ENCODE data around the gene PLXNC1. TPM values are rescaled to one million over a fixed set of nuclear protein-coding genes. Genes with fewer than 3 reads are reported as not detected.

The PLXNC1 gene
- total and polyA plus RNA-seq, 2 of the 8 experiments (the other 6 are each of a cell fraction or from before 2014, with no cell fraction given) = 0.83 to 2.0 TPM

DNA sequence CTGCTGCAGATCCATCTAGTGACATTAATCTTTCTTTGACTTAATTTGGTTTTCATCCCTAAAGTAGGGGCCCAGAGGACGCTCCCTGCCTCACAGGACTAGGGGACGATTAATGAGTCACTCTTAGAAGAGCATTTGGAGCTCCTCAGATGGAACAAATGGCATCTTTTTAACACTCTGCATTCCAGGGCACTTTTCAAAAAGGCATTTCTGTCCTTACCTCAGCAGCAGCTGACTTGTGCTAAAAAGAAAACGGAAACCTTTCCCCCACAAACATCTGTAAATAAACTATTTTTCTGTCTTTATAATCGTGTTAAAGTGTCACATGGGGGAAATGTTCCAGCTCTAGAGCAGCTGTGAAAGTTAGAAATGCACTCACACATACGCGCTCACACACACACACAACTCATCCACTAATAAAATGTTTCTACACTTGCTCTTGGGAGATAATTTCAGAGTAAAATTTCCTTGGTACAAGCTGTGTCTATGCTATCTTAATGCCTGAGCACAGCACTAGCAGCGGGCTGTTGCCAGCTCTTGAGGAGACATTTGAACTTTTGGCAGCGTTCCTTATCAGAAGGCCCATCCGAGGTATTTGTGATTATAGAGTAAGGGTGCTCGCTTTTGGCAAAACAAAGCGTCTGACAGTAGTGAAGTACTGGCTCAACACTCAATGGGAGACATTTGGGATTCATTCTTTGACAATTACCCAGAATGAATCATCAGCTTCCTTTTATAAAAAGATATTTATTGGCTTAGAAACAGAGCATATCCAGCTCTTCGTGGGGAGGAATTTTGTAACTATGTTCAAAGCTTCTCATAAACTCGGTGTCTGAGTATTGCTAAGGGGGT, 141.3 kb downstream of the PLXNC1 start (continued):
- TF ChIP-seq, protein P1, sequence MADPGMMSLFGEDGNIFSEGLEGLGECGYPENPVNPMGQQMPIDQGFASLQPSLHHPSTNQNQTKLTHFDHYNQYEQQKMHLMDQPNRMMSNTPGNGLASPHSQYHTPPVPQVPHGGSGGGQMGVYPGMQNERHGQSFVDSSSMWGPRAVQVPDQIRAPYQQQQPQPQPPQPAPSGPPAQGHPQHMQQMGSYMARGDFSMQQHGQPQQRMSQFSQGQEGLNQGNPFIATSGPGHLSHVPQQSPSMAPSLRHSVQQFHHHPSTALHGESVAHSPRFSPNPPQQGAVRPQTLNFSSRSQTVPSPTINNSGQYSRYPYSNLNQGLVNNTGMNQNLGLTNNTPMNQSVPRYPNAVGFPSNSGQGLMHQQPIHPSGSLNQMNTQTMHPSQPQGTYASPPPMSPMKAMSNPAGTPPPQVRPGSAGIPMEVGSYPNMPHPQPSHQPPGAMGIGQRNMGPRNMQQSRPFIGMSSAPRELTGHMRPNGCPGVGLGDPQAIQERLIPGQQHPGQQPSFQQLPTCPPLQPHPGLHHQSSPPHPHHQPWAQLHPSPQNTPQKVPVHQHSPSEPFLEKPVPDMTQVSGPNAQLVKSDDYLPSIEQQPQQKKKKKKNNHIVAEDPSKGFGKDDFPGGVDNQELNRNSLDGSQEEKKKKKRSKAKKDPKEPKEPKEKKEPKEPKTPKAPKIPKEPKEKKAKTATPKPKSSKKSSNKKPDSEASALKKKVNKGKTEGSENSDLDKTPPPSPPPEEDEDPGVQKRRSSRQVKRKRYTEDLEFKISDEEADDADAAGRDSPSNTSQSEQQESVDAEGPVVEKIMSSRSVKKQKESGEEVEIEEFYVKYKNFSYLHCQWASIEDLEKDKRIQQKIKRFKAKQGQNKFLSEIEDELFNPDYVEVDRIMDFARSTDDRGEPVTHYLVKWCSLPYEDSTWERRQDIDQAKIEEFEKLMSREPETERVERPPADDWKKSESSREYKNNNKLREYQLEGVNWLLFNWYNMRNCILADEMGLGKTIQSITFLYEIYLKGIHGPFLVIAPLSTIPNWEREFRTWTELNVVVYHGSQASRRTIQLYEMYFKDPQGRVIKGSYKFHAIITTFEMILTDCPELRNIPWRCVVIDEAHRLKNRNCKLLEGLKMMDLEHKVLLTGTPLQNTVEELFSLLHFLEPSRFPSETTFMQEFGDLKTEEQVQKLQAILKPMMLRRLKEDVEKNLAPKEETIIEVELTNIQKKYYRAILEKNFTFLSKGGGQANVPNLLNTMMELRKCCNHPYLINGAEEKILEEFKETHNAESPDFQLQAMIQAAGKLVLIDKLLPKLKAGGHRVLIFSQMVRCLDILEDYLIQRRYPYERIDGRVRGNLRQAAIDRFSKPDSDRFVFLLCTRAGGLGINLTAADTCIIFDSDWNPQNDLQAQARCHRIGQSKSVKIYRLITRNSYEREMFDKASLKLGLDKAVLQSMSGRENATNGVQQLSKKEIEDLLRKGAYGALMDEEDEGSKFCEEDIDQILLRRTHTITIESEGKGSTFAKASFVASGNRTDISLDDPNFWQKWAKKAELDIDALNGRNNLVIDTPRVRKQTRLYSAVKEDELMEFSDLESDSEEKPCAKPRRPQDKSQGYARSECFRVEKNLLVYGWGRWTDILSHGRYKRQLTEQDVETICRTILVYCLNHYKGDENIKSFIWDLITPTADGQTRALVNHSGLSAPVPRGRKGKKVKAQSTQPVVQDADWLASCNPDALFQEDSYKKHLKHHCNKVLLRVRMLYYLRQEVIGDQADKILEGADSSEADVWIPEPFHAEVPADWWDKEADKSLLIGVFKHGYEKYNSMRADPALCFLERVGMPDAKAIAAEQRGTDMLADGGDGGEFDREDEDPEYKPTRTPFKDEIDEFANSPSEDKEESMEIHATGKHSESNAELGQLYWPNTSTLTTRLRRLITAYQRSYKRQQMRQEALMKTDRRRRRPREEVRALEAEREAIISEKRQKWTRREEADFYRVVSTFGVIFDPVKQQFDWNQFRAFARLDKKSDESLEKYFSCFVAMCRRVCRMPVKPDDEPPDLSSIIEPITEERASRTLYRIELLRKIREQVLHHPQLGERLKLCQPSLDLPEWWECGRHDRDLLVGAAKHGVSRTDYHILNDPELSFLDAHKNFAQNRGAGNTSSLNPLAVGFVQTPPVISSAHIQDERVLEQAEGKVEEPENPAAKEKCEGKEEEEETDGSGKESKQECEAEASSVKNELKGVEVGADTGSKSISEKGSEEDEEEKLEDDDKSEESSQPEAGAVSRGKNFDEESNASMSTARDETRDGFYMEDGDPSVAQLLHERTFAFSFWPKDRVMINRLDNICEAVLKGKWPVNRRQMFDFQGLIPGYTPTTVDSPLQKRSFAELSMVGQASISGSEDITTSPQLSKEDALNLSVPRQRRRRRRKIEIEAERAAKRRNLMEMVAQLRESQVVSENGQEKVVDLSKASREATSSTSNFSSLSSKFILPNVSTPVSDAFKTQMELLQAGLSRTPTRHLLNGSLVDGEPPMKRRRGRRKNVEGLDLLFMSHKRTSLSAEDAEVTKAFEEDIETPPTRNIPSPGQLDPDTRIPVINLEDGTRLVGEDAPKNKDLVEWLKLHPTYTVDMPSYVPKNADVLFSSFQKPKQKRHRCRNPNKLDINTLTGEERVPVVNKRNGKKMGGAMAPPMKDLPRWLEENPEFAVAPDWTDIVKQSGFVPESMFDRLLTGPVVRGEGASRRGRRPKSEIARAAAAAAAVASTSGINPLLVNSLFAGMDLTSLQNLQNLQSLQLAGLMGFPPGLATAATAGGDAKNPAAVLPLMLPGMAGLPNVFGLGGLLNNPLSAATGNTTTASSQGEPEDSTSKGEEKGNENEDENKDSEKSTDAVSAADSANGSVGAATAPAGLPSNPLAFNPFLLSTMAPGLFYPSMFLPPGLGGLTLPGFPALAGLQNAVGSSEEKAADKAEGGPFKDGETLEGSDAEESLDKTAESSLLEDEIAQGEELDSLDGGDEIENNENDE (IDR thresholded peaks at IDR 0.05; ENCODE audit: insufficient replicate concordance, low read length) = no peak
- TF ChIP-seq NANOG (IDR thresholded peaks at IDR 0.05; ENCODE audit: insufficient read depth, low read depth, low read length, poor library complexity, severe bottlenecking) = no peak
- no peak for TF ChIP-seq KDM5A (IDR thresholded peaks at IDR 0.05; ENCODE audit: low read length)
